ENCODE data around the gene THPO.

The THPO gene

DNA sequence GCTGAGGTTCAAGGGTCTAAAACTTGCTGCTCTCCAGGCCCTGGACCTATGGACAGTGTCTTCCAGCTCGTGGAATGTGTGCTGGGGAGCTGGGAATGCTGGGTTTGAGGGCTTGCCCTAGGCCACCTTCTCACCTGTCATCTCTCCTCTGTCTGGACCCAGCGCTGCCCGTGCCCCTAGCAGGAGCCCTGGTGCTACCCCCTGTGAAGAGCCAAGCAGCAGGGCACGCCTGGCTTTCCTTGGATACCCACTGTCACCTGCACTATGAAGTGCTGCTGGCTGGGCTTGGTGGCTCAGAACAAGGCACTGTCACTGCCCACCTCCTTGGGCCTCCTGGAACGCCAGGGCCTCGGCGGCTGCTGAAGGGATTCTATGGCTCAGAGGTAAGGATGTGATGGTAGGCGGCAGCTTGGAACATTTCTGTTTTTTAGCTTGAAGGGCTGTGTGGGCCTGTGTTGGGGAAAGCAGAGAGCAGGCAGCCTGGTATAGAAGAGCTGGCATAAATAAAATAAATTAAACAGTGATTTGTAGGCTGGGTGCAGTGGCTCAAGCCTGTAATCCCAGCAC, 6.9 kb upstream of the THPO start:
- DNase-seq (ENCODE audit: low read depth in 2 of 2, low spot score in 1 of 2): no peak

DNA sequence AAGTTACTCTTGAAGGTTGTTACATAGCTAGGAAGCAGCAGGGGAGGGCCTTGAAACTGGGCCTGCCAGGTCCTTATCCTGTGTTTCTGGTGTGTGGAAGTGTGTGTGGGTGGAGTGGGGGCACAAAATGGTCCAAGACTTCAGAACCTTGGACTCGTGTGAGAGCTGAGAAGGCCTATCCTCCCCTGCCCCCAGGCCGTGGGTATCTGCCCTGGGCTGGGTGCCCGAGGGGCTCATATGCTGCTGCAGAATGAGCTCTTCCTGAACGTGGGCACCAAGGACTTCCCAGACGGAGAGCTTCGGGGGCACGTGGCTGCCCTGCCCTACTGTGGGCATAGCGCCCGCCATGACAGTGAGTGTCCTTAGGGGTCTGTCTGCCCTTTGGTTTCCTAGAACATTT, 6.3 kb upstream of the THPO start:
- no peak for DNase-seq (ENCODE audit: low read depth in 2 of 2, low spot score in 1 of 2)

DNA sequence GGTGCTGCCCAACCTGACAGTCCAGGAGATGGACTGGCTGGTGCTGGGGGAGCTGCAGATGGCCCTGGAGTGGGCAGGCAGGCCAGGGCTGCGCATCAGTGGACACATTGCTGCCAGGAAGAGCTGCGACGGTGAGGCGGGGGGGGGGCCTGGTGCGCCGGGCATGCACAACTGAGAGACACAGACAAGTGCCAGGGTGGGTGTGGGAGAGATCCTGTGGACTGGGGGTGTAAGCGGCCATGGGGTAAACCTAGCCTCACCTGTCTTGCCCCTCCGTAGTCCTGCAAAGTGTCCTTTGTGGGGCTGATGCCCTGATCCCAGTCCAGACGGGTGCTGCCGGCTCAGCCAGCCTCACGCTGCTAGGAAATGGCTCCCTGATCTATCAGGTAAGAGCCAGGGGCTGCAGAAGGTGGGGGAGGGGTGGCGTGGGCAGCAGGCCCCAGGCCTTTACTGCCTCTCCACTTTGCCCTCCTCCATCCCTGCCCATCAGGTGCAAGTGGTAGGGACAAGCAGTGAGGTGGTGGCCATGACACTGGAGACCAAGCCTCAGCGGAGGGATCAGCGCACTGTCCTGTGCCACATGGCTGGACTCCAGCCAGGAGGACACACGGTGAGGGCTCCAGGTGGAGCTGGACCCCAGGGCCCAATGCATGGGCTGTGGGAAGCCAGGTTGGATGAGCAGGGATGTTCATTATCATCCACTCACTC, 5.2 kb upstream of the THPO start:
- DNase-seq (ENCODE audit: low read depth in 2 of 2, low spot score in 1 of 2): no peak

DNA sequence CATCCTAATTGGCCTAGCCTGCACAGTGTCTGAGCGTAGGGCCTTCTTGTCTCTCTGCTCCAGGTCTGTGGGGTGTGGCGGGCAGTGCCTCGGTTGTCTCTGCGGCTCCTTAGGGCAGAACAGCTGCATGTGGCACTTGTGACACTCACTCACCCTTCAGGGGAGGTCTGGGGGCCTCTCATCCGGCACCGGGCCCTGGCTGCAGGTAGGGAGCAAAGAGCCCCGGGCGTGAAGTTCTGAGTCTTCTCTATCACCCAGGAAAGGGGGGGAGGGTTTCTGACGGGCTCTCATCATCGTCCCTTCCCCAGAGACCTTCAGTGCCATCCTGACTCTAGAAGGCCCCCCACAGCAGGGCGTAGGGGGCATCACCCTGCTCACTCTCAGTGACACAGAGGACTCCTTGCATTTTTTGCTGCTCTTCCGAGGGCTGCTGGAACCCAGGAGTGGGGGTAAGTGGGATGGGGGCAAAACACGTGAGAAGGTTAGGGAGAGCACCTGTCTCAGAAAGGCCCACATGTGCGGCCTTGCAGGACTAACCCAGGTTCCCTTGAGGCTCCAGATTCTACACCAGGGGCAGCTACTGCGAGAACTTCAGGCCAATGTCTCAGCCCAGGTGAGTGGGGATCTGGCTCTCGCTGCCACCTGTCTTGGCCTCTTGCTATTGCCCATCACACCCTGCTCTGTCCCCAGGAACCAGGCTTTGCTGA, 4.5 kb upstream of the THPO start:
- DNase-seq (ENCODE audit: low read depth in 2 of 2, low spot score in 1 of 2): no peak

DNA sequence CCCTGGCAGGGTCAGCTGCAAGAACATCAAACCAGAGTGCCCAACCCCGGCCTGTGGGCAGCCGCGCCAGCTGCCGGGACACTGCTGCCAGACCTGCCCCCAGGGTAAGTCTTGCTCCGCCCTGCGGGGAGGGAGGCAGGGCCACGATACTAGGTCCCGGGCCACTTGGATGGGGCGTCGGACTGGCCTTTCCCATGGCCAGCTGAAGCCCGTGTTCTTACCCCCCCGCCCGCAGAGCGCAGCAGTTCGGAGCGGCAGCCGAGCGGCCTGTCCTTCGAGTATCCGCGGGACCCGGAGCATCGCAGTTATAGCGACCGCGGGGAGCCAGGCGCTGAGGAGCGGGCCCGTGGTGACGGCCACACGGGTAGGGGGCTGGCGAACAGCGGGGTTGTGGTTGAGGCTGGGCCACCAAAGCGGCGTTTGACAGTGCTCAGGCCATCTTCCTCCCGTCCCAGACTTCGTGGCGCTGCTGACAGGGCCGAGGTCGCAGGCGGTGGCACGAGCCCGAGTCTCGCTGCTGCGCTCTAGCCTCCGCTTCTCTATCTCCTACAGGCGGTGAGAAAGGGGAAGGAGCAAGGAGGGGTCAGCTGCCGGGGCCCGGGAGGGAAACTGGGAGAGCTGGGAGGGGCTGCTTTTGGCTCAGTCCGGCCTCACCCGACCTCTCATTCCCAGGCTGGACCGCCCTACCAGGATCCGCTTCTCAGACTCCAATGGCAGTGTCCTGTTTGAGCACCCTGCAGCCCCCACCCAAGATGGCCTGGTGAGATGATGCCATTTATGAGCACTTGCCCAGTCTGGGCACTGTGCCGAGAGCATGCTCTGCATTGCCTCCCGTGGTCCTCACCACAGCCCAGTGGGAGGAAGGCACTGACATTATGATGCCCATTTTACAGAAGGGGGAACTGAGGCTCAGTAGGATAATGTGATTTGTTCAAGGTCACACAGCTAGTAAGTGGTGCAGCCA, 3.5 kb upstream of the THPO start:
- no peak for DNase-seq (ENCODE audit: low read depth in 2 of 2, low spot score in 1 of 2)

DNA sequence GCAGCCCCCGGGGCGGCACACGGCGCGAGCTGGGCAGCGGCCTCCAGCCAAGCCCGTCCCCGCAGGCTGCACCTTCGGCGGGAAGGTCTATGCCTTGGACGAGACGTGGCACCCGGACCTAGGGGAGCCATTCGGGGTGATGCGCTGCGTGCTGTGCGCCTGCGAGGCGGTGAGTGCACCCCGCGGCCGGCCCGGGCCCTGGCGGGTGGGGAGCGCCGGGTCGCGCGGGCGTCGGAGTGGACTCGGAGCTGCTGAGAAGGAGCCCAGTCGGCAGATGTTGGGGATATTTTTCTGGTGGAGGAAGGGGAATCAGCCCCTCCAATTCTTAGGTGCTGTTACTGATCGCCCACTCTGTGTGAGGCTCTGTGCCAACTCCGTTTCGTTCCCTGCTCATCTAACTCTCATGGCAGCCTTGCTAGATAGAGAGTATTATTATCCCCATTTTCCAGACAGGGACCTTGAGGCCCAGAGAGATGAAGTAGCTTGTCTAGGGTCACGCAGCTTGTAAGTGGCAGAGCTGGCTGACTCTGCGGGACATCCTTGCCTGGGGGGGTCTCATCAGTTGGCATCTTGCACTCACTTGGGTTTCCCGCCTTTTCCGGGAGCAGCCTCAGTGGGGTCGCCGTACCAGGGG, 2.7 kb upstream of the THPO start:
- no peak for DNase-seq (ENCODE audit: low read depth in 2 of 2, low spot score in 1 of 2)

DNA sequence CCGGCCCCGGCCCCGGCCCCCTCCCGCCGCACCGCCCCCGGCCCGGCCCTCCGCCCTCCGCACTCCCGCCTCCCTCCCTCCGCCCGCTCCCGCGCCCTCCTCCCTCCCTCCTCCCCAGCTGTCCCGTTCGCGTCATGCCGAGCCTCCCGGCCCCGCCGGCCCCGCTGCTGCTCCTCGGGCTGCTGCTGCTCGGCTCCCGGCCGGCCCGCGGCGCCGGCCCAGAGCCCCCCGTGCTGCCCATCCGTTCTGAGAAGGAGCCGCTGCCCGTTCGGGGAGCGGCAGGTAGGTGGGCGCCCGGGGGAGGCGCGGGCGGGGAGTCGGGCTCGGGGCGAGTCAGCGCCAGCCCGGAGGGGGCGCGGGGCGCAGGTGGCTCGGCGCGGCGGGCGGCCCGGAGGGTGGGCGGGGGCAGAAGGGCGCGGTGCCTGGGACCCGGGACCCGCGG, 2.2 kb upstream of the THPO start:
- no peak for DNase-seq (ENCODE audit: low read depth in 2 of 2, low spot score in 1 of 2)

DNA sequence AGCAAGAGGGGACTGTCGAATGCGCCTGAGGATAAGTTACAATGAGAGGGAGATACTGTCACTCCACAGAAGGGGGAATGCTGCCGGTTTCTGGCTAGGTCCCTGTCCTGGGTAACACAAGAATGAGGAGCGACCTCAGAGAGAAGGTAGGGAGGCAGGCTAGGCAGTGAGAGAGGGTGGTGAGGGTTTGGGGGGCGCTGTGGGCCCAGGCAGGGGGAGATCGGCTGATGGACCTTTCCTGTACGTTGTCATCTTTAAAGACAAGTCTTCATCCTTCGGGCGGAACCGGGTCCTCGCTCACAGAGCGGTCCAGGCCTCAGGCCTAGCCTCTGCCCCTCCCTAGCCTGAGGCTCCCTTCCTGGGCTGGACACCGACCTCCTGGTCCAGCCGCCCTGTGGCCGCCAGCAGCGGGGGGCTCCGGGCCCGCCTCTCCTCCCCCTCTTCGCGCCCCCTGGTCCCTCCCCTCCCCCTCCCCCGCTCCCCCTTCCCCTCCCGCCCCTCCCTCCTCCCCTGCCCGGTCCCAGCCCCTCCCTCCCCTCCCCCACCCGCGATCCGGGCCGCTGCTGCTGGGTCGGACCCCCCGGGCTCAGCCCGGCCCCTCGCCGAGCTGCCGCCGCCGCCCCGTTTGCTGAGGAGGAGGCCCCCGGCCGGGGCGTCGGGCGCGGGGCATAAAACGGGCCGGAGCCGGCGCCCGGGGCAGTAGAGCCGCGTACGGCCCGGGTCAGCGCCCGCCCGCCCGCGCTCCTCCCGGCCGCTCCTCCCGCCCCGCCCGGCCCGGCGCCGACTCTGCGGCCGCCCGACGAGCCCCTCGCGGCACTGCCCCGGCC, 1.6 kb upstream of the THPO start, which contains the start of gene CHRD:
Gene CHRD (plus strand): TSS at position 697 of the 827 bp plus-strand sequence. CDS start 265 bp downstream, outside the sequence.
- no peak for DNase-seq (ENCODE audit: low read depth in 2 of 2, low spot score in 1 of 2)

DNA sequence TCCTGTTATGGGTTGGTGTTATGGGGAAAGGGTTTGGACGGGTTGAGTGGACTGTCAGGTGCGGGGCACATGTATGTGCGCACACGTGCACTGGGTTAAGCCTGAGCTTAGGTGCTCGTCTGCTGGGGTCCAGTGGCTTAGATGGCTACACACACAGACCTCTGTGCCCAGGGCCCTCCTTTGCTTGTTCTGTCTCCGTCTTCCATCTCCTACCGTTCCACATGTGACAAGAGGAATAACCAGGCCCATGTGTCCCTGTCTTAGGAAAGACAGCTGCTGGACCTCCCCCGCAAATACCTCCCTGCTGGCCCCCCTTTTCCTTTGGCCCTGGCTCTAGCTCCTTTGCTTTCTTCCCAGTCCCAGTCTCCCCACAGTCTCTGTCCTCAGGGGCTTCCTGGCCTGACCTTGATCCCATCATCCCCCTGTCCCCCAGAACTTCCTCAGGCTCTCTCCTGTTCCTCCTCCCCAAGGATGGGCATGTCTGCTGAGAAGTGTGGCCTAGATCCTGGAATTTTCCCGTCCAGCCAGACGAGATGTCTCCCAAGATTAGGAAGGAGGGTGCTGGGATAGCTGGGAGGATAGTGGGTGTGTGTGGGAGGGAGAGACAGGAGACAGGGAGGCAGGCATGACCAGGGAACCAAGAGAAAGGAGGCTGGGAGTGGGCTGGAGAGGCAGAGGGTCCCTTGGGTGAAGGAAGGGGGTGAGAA, 797 bp upstream of the THPO start:
- no peak for DNase-seq (ENCODE audit: low read depth in 2 of 2, low spot score in 1 of 2)

DNA sequence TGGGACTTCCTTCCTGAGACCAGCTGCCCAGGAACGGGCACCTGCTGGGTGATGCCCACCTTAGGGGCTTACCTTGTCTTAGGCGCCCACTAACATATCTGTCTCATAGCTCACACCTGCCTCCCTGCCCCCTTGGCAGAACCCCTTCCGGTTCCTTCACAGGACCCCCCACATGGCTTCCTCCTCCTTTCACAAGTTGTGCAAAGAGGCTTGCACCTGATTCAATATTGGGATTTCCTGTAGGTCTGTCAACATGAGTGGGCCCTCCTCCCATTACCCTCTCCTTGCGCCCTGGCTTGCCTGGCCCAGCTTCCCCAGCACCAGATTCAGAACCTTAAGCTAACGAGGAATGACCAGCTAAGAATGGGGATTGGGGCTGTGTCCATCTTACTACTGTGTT, 633 bp downstream of the THPO start:
- DNase-seq (ENCODE audit: low read depth in 2 of 2, low spot score in 1 of 2): no peak

DNA sequence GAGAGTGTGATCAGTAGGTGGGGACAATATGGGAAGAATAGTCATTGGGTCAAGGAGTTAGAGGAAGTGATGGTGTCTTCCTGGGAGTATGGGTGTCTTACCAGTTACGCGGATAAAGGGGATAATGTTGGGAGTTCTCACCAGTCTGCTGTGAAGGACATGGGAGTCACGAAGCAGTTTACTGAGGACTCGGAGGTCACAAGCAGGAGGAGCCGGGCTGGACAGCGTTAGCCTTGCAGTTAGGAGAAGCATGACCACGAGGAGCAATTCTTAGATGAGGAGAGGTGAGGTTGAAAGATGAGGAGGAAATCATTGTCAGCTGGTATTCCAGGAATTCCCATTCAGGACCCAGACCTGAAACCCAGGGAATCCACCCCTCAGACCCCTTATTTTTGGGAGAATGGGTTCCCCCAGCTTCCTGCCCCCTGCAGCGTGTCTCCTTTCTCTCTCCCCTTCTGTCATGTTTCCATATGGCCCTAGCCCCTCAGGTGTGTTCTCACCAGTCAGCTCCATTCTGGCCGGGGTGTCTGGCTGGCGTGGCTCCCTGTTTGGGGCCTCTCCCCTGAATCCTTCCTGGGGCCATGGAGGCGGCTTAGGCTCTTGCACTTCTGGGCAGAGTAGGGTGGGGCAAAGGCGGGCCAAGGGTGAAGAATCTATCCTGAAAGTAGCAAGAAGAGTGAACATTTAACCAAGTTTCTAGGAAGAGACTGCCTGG, 2.1 kb downstream of the THPO start:
- DNase-seq (ENCODE audit: low read depth in 2 of 2, low spot score in 1 of 2): no peak

DNA sequence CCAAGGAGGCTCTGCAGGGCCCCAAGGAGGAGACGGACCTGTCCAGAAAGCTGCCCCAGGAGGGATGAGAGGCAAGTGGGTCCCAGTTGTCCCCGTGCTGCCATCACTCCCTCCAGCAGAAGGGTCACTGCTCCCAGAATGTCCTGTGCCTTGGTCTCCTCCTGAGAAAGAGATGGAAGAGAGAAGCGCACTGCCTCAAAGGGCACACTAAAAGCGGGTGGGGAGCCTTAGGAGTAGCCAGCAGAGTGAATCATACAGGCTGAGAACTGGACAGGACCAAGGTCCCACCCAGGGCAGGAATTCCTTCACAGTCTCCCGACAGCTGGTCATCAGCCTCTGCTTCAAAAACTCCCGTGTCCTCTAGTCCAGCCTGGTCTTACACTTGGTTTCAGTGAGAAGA, 4.6 kb downstream of the THPO start:
- no peak for DNase-seq (ENCODE audit: low read depth in 2 of 2, low spot score in 1 of 2)

DNA sequence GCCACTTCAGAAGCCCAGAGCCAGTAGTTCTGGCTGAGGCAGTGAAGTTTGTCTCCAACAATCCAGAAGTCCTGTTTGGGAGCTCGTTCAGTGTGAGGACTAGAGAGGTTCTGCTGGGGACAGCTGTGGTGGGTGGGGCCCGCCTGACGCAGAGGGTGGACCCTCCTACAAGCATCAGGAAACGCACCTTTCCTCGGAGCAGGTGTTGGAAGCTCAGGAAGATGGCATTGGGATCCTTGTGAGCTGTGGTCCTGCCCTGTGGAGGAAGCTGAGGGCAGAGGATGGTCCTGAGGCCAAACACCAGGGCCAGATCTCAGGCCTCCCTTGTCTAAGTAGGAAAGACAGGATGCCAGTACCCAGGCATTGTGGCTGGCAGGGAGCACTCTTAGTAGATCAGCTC, 5.1 kb downstream of the THPO start:
- DNase-seq (ENCODE audit: low read depth in 2 of 2, low spot score in 1 of 2): no peak

DNA sequence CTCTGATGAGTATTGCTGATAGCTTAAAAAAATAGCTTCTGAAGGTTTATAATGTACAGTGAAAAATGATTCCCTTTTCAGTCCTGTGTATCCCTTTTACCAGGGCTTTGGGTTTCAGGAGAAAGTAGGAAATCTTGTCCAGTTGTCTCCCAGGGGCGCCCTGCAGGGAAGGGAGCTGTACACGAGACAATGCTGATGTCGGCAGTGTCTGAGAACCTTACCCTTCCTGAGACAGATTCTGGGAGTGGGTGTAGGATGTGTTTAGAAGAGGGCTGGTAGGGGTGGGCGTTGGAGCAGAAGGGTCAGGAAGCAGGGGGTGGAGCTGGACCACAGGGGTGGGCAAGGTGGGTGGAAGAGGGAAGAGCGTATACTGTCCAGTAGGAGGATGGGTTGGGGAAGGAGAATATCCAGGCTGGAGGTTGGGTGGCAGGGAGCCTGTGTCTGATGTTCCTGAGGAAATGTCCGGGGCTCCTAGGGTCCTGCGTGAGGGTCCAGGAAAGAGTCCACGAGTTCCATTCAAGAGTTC, 5.6 kb downstream of the THPO start:
- DNase-seq (ENCODE audit: low read depth in 2 of 2, low spot score in 1 of 2): no peak

DNA sequence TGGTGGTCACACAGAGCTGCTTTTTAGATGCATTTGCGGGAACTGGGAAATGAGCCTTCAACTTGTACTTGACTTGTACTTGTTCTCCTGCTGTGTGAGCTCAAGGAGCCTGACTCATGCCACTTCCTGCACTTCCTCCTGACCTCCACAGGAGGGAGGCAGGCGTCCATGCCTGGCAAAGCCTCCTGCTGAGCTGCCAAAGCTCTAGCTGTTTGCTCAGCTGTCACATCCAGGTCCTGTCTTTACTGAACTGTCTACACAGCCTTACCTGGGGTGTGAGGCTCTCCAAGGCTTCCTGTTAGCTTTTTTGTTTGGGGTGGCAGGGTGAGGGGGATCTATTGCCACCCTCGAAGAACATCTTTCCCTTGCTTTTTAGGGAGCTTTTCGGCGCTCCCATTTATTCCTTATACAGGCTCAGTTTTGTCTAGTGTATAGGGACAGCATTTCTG, 6.4 kb downstream of the THPO start:
- DNase-seq (ENCODE audit: low read depth in 2 of 2, low spot score in 1 of 2): peak in 1 of 2 donors; percentile 24

DNA sequence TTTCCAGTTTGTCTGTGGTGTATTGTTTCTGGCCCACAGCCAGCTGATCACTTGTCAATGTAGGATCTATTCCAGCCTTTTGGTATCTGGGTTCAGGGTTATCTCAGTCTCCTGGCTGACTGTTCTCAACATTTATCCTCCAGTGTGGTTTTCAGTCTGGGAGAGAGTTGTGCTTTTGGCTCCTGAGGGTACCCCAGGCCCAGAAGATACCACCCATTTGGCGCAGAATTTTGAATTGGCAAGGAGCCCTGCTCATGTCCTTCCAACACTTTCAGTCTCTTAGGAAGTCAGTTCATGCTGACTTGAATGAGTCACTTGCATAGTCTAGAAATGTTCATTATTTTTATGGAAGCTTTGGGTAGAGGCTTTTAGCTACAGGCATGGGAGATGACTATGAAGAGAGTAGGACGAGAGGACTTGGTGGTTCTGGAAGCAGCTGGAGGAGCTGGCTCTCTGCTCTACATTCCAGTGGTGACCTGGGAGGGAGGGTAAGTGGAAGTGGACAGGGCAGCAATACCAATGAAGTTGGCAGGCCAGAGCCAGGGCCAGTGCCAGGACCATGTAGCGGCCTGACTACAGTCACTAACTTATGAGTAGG, 9.3 kb downstream of the THPO start:
- DNase-seq (ENCODE audit: low read depth in 2 of 2, low spot score in 1 of 2): no peak

DNA sequence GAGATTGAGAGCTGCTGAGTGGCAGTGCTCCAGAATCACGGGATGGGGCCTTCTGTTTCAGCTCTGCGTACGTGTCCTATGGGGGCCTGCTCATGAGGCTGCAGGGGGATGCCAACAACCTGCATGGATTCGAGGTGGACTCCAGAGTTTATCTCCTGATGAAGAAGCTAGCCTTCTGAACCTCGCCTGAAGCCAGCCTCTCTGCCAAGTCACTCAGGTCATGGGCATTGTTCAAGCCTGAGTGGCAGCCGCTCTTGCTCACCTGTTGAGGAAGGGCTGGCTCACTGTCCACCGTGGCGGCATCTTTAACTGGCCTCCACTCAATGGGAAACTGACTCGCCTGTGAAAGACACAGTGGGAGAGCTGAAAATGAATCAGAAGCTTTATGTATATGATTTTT, 9.9 kb downstream of the THPO start:
- no peak for DNase-seq (ENCODE audit: low read depth in 2 of 2, low spot score in 1 of 2)
